Activated CD8-positive, alpha-beta memory T cell treated with anti-CD3 and anti-CD28 coated beads, Interleukin-2, amount 50 U/mL, for 4 hours (primary cell): Measurements from ENCODE around the gene GNAQ.
"Not testable (repeated sequence)": the region's sequence is repeated elsewhere in the genome, so short reads cannot be mapped to it uniquely, and the experiment has no call there.

Experiments
- DNase-seq: peaks from one replicate; pipeline ENCODE4 v3.0.0-alpha.2; 2020

GNAQ gene

DNA sequence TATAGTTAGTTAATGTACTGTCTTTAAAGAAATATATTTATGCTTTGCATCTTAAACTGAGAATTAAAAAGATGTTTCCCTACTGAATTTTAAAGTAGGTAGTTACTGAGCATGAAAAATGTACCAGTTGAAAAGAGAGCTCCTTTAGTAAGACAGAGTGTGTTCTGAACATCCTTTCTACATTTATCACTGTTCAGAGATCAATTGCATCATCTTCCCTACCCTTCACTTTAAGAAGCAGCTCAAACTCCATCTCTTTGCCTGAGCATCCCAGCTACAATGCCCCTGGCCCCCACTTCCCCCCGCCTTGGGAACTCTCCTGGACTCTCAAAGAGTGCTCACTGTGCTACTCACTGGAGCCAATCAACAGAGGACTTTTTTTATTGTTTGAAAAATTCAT is 164.7 kb downstream of the GNAQ start:
- DNase-seq = no peak

DNA sequence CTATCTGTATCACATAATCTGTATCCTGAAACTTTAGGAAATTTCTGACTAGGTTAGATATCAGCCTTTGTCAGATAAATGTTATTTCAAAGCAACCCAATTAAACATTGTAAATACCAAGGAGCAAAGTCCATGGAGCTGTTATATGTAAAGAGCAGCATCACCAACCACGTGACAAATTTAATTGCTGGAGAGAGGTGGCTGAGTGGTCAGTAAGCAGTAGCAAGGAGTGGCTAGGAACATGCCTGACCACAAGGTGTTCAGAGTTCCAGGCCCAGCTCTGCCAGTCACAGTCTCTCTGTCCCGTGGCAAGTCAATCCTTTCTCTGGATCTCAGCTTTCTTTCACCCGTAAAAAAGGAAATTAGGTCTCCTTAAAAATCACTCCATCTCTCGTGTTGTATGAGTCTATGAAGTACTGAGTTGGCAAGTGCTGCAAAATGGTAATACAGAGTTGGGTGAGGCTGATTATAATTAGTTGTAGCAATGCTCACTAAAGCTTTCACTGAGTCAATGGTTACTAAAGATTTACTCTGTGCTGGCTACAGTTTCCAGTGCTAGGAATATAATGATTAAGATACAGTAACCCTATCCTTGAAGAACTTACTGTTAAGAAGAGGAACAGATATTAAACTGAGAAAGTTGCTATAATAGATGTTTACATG is 166.1 kb downstream of the GNAQ start:
- DNase-seq = no peak

DNA sequence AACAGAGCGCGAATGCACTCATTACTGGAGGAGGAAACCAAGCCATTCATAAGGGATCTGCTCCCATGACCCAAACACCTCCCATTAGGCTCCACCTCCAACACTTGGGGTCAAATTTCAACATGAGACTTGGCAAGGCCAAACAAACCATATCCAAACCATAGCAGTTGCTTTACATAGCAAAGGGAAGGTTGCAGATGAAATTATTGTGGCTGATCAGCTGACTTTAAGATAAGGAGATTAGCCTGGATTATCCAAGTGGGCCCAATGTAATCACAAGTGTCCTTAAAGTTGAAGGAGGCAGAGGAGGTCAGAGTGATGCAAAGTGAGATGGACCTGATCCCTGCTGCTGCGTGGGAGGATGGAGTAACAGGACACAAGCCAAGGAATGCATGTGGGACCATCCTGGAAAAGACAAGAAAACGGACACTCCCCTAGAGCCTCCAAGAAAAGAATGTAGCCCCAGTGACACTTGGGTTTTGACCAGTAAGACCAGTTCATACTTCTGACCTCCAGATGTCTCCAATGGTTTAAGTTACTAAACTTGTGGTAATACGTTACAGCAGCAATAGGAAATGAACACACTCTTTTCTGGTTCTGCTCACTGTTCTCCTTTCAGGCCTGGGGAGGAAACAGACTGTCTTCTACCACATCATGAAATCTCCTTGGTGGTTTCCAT is 167.3 kb downstream of the GNAQ start:
- no peak for DNase-seq

DNA sequence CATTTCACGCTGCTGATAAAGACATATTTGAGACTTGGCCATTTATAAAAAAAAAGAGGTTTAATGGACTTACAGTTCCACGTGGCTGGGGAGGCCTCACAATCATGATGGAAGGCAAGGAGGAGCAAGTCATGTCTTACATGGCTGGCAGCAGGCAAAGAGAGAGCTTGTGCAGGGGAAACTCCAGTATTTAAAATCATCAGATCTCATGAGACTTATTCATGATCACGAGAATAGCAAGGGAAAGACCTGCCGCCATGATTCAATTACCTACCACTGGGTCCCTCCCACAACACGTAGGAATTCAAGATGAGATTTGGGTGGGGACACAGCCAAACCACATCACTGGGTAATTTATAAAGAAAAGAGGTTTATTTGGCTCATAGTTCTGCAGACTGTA is 168.0 kb downstream of the GNAQ start:
- DNase-seq = not testable (repeated sequence)

DNA sequence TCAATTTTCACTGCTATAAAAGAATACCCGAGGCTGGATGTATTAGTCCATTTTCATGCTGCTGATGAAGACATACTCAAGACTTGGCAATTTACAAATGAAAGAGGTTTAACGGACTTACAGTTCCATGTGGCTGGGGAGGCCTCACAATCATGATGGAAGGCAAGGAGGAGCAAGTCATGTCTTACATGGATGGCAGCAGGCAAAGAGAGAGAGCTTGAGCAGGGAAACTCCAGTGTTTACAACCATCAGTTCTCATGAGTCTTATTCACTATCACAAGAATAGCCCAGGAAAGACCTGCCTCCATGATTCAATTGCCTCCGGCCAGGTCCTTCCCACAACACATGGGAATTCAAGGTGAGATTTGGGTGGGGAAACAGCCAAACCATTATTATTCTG is 170.7 kb downstream of the GNAQ start:
- DNase-seq = not testable (repeated sequence)

DNA sequence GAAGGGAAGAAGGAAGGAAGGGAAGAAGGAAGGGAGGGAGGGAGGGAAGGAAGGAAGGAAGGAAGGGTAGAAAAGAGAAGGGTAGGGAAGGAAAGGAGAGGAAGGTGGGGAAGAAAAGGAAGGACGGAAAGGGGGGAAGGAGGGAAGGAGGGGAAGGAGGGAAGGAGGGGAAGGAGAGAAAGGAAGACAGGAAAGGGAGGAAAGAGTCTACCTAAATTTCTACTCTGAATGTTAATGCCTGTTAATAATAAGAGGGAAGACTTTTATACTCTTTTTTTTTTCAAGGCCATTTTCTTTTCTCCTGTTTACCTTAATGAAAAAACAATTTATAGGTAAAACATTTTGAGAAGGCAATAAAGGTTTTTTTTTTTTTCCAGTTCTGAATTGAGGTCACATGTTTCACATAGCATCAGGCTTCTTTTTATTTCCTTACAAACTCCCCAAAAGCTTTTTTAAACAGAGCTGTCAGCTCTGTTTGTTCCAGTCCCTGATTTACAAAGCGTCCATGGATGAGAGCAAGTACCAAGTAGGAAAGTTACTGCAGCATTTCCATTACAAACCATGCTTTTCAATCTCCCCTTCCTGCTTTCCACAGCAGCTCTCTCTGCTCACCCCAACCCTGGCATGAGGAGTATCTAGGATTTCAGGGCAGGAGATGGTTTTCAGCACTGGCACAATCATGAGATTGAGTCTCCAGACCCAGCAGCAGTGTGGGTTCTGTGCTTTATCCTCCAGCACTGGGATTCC is 173.9 kb downstream of the GNAQ start:
- DNase-seq = no peak

DNA sequence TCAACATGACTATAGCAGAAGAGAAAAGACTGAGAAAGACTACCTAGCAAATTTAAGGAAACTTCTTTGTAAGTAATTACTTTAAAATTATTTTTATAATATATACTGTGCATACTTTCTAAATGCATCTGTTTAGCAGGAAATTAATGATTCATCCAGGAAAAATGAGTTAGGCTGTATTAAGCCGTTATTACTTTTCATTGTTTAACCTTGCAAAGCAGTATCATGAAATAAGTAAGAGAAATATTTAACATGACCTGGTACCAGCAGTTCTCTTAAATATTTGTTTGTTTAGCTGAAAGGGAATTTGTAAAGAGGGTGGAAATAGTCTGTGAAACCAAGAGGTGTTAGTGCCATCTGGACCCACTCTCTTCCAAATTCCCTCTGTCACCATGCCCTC is 175.0 kb downstream of the GNAQ start:
- no peak for DNase-seq

DNA sequence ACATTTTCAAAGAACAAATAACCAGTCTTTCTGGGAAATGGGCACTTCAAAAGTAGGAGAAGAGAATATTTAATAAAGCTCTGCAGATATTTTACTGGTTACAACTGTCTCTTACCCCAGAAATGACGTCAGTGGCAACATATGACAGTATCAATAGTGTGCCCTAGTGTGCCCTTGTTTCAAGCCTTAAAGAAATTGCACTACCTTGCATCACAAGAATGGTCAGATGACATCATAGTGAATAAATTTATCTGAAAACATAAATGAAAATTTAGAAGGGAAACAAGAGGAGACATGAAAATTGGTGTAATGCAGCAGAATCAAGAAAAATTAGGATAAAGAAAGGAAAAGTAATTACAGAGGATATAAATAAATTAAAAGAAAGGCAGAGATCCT is 176.7 kb downstream of the GNAQ start:
- no peak for DNase-seq

DNA sequence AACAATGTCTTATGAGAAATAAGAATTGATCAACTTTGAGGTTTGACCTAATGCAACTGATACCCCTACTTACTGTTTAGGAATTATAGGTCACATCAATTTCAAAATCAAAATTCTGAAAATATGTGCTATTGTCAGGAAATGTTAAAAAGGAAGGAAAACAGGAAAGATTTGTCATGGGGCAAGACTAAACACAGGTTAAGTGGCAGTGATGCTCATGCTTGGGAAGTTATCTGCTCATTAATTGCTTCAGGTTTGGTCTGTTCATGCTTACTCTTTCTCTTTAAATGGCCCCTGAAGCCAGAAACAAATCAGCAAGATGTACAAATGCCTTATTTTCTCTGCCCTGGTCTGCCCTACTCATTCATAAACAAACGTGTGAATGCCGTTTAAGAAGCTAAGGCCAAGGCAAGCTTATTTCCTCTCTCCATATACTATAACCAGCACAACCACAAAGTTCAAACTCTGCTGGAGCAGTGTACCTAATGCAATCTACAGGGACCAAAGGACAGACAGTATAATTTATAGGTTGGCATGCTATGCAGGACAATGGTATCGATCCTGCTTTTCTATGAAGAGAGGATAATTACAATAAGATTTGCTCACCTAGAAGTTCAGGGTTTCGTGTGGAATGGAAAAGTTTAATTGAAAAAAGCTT is 177.2 kb downstream of the GNAQ start:
- no peak for DNase-seq

DNA sequence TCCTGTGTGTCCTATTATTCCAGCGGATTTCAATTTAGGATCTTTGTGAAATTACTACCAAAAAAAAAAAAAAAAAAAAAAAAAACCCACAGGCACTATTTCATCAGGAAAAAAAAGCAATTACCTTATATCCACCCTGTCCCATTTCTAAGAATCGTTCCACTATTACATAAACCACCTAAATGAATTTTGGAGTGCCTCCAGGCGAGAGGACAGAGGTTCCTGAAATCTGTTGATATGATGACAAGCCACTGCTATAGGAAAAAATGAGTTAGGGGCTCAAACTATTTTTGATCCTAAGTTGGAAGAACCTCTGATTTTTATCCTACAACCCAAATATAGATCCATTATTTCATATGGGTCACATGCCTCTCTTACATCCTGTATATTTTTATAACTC is 177.9 kb downstream of the GNAQ start:
- no peak for DNase-seq

DNA sequence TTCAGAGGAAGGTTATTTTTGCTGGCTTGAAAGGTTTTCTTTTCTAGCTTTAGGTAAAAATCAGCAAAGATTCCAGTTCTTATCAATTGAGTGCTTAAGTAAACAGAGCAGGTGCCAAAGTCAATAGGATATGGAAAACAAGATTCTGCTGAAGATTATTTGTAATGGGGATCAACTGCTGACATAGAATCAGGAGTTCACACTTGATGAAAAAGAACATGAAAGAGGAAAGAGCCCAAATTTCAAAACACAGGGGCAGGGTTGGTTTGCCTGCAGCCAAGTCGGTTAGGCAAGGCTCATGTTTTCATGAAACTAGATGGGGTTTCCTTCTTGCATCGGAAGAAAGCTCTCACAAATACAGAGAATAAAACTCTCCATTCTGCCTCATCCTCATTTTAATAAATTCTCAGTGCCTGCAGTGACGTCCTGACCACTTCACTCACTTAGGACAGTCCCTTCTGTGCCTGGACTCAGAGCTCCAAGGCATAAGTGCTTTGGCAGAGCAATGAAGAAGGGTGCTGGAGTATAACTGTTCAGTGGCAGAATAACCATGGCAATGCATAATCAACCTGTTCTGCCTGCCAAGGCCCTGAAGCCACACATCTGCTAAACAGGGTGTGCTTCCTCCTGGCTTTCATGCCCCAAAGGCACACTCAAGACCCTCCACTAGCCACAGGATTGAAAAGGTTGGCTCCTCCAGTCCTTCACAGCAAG is 179.6 kb downstream of the GNAQ start:
- no peak for DNase-seq

DNA sequence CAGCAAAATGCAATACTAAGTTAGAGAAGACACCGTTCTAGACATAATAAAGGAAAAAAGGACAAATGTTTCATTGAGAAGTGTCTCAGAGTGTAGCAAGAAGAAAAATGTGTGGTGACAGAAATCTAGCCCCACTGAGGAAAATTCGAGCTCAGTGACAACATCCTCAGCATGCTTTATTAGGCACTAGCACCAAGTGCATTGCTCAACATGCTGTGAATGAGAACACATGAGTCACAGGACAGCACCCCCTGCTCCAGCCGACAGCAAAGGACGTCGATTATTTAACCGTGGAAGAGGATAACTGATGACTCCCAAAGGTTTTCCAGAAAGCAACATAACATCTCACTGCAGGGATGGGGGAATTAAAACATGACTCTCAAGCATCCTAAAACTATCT is 182.7 kb downstream of the GNAQ start:
- DNase-seq = no peak

DNA sequence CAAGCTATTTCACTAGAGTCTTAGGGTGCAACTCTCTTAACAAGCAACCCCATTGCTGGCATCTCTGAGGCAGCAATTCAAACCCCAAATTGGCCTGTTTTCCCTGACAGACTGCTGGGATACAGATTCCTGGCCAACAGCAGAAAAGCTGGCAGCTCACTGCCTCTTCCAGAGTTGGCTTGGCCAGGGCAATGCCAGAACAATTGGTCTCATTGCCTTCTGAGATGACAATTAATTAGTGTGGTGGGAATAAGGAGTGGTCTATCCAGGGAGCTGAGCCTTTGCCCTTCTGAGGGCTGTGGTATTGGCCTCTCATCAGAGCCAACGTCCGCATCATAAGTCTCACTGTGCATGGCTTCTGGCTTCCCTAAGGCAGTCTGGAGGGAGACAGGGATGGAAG is 183.2 kb downstream of the GNAQ start:
- no peak for DNase-seq

DNA sequence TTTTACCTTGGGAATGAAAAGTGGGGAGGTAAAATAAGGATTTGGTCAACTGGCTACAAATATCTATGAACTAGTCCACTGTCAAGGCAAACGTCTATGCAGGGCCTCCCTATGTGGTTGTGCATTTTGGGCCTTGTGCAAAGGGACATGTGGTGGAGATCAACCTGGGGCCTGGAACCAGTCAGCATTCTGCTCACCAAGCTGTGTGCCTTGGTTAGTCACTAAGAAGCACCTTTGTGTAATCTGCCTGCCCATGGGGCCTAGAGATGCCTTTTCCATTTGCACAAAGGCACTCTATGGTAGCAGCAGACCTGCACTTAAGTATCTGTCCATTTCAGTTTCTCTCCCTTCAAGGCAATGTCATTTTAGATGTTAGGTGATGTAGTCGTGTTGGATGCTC is 184.0 kb downstream of the GNAQ start:
- no peak for DNase-seq

DNA sequence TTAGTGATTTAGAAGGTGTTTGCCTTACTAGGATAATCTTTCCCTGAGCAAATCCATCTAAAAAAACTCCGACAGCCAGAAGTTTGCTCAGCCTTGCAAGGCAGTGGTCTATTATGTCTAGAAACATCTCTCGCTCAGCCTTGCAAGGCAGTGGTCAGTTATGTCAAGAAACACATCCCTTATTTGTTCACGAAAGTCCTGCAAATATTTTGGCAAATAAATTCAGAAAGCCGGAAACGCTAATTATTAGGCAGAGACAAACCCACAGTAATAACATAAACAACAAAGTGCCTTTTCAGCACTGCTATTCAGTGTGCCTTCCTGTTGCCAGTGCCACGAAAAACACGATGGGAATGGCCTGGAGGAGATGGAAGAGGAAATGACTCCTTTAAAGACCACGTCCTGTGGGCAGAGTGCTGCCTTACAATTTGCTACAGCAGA is 184.5 kb downstream of the GNAQ start:
- DNase-seq = no peak

DNA sequence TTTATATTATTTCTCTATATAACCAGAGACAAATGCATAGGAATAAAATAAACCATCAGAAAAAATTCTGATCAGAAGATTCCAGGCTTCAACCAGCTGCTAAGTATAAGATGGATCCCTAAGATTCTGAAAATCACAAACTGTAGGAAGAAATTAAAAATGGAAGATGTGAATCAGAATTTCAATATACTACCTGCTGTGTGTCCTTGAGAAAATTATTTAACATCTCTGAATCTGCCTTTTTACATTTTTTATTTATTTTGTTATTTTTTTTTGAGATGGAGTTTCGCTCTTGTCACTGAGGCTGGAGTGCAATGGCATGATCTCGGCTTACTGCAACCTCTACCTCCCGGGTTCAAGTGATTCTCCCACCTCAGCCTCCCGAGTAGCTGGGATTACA is 187.2 kb downstream of the GNAQ start:
- no peak for DNase-seq

DNA sequence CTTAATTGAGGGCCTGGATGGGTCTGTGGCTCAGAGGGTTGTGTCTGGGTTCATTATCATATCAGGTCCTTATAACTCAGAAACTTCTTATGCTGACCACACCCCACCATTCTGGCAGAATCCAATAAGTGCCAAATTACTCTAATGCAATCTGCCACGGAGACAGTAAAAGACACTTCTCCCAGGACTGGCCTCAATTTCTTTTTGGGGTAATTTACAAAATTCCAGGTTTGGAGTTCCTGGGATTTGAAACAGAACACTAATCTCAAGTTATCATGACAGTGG is 187.8 kb downstream of the GNAQ start:
- no peak for DNase-seq

DNA sequence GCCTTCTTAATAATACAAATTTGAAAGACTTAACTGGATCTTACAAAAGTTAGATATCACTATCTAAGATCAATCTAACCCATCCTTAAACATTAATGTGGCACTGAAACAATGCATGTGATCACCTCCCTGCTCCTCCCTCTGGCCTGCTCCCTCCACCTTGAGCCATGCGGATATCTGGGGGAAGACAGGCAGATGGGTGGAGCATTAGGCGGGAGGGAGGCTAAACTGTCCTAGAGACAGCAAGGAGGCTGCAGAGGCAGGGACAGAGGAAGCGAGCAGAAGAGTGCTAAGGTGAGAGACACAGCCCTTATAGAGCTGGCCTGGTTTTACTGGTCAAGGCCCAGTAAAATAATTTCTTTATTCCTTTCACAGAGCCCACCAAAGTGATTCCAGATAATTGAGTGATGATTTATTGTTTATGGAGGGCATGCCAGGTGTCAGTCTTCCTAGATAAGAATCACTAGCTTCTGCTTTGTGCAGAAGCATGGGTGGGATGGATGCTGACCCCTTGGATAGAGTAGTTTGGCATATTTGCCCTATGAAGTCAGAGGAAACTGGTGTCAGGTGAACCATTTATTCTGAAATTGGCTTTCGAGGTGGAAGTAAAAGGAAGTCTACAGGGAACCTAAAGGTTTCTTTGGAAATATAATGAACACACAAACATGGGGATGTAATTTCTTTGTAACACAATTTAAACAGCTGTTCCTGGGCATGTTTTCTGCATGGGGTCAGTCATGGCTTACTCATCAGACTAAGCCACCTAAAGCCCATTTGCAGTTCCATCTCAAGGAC is 188.3 kb downstream of the GNAQ start:
- no peak for DNase-seq

DNA sequence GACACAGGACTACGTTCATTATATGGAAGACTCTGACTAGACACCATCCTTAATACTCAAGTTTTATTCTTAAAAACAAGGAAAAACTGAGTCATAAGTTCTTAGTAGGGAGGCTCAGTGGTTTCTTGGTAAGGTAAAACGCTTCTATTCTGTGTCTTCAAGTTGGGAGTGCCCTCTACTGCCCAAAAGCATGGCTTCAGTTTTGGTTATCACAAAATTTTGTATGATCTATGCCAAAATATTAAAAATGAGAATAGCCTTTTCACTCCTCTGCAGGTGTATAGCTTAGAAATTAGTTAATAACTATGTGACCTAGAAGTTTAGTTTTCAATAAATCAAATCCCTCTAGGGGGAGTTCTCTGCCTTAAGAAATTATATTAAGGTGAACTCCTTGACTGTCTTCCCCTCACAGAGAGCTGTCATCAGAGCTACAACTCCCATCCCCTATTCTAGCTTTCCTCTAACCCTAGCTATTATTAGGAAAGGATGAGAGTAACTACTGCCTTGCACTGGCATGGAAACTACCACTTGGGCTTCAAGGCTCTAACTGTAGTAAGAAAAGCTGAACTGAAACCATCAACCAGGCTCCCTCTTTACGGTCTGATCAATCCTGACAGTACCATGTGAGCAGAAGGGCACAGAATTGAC is 189.7 kb downstream of the GNAQ start:
- no peak for DNase-seq

DNA sequence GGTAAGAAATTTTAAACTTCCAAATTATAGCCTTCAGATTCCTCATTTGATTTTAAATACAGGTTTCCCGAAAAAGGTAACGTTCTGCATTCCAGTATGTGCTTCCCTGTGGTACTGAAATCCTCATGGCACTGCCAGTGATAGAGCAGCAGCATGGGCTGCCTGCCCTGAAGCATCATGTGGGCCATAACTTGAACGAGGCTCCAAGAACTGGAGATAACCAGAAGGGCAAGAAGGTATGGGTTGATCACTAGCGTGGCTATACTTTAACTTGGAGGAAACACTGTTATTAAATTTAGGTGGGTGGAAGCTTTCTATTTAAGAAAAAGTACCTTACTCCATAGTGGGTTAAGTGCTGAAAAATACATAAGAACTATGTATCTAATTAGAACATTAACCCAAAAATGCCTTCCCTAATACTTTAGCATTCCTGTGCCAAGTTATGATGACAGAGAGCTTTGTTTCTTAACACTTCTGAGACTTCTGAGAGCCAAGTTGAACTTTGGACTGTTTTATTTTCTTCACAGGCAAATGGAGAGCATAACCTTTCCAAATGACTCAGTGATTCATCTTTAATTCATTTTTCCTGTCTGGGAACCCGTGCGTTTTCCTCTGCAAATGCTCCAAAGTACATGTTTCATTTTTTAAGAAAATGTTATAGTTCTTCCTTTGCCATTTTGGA is 192.0 kb downstream of the GNAQ start:
- no peak for DNase-seq

DNA sequence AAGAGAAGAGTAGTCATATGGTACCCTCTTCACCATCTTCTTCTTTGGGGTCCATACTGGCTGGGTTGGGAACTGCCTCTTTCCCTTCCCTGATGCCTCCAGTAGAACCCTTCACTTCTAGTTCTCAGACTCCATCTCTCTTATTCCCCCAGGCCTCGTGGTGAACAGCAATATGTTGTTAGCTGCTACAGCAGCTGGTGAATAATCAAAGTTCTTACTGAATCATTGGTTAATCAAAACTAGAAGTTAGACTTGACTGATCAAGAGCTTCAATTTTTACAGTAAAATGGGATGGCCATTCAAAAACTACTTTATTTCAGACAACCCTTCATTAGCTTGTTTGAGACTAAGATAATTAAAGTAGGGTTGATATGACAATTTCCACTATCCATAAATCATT is 192.6 kb downstream of the GNAQ start:
- DNase-seq = no peak
